Inflammatory macrophage treated with lipopolysaccharide for 1 hour (primary cell): Measurements from ENCODE around the gene TMIGD2.

ENCODE experiments used
- DNase-seq, 2 donors: peaks; one replicate each; pipeline ENCODE4 v3.0.0-alpha.2; 2020 to 2022

The TMIGD2 gene

GRCh38 chr19:4326215-4326836, 24.1 kb upstream of the TMIGD2 start:
- DNase-seq: no peak

- no peak for DNase-seq
Observed at GRCh38 chr19:4324228-4324627, 22.0 kb upstream of the TMIGD2 start.

GRCh38 chr19:4323692-4324091, 21.5 kb upstream of the TMIGD2 start:
- no peak for DNase-seq

GRCh38 chr19:4322942-4323665, 20.9 kb upstream of the TMIGD2 start:
- no peak for DNase-seq

- DNase-seq: no peak
Observed at GRCh38 chr19:4320419-4320818, 18.2 kb upstream of the TMIGD2 start.

GRCh38 chr19:4319067-4319718, 17.0 kb upstream of the TMIGD2 start:
- peak; percentile 58 to 67 for DNase-seq

- no peak for DNase-seq
Observed at GRCh38 chr19:4318460-4318859, 16.3 kb upstream of the TMIGD2 start.

GRCh38 chr19:4316956-4317355, 14.8 kb upstream of the TMIGD2 start:
- peak in 1 of 2 donors; percentile 57 for DNase-seq

- peak; percentile 59 to 65 for DNase-seq
Observed at GRCh38 chr19:4313847-4314490, 11.8 kb upstream of the TMIGD2 start.

- DNase-seq: peak; percentile 9 to 13
Observed at GRCh38 chr19:4310247-4311121, 8.3 kb upstream of the TMIGD2 start.

- no peak for DNase-seq
Observed at GRCh38 chr19:4305659-4306058, 3.5 kb upstream of the TMIGD2 start.

- no peak for DNase-seq
Observed at GRCh38 chr19:4305257-4305612, 3.0 kb upstream of the TMIGD2 start.

GRCh38 chr19:4304538-4305256, 2.5 kb upstream of the TMIGD2 start, which contains the start of gene FSD1:
FSD1 (plus strand) TSS chr19:4304598; CDS start chr19:4304747, 149 bp downstream.
- peak in 1 of 2 donors; percentile 42 for DNase-seq

- no peak for DNase-seq
Observed at GRCh38 chr19:4303819-4304537, 1.8 kb upstream of the TMIGD2 start.

GRCh38 chr19:4301590-4302242, 473 bp downstream of the TMIGD2 start:
- no peak for DNase-seq

- no peak for DNase-seq
Observed at GRCh38 chr19:4300589-4300988, 1.6 kb downstream of the TMIGD2 start.

GRCh38 chr19:4298810-4299550, 3.2 kb downstream of the TMIGD2 start:
- no peak for DNase-seq

GRCh38 chr19:4297901-4298809, 4.0 kb downstream of the TMIGD2 start:
- DNase-seq: no peak
